Measurements from ENCODE around the gene GNAS.

Gene GNAS

GRCh38 chr20:58851969-58852458, 502 bp upstream of the GNAS start:
- CTCF ChIA-PET: no interaction called here
- POLR2A ChIA-PET: no interaction called here

DNA sequence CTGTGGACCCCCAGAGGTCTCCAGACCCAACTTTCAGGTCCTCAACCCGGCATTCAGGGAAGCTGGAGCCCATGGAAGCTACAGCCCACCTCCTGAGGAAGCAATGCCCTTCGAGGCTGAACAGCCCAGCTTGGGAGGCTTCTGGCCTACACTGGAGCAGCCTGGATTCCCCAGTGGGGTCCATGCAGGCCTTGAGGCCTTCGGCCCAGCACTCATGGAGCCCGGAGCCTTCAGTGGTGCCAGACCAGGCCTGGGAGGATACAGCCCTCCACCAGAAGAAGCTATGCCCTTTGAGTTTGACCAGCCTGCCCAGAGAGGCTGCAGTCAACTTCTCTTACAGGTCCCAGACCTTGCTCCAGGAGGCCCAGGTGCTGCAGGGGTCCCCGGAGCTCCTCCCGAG, 950 bp downstream of the GNAS start:
- DNase-seq (ENCODE audit: extremely low spot score): no peak
- TF ChIP-seq SP1 (IDR thresholded peaks at IDR 0.05) (no peak), ZNF384 (IDR thresholded peaks at IDR 0.05) (no peak), SUZ12 (IDR thresholded peaks at IDR 0.05) (no peak)
- ChIA-PET POLR2A (no interaction called here), CTCF (no interaction called here)

More at GRCh38 chr20:58851969-58852458, 502 bp upstream of the GNAS start:
- no peak for TF ChIP-seq BHLHE40 (IDR thresholded peaks at IDR 0.05; ENCODE audit: borderline replicate concordance)
- no peak for TF ChIP-seq FOXM1 (IDR thresholded peaks at IDR 0.05; ENCODE audit: borderline replicate concordance)
- no peak for TF ChIP-seq HDGF (IDR thresholded peaks at IDR 0.05; ENCODE audit: borderline replicate concordance)
- TF ChIP-seq TARDBP (IDR thresholded peaks at IDR 0.05): no peak
- no peak for TF ChIP-seq PKNOX1 (IDR thresholded peaks at IDR 0.05)
- no peak for TF ChIP-seq L3MBTL2 (conservative IDR thresholded peaks at IDR 0.05)
- TF ChIP-seq SP1 (IDR thresholded peaks at IDR 0.05): no peak
- no peak for DNase-seq (ENCODE audit: extremely low spot score)

DNA sequence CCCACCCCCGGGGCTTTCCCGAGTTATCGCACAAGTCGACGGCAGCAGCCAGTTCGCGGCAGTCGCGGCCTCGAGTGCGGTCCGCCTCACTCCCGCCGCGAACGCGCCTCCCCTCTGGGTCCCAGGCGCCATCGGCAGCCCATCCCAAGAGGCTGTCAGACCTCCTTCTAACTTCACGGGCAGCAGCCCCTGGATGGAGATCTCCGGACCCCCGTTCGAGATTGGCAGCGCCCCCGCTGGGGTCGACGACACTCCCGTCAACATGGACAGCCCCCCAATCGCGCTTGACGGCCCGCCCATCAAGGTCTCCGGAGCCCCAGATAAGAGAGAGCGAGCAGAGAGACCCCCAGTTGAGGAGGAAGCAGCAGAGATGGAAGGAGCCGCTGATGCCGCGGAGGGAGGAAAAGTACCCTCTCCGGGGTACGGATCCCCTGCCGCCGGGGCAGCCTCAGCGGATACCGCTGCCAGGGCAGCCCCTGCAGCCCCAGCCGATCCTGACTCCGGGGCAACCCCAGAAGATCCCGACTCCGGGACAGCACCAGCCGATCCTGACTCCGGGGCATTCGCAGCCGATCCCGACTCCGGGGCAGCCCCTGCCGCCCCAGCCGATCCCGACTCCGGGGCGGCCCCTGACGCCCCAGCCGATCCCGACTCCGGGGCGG, 1.6 kb downstream of the GNAS start:
- POLR2A ChIA-PET: no interaction called here
- CTCF ChIA-PET: no interaction called here
- DNase-seq (ENCODE audit: extremely low spot score): no peak

DNA sequence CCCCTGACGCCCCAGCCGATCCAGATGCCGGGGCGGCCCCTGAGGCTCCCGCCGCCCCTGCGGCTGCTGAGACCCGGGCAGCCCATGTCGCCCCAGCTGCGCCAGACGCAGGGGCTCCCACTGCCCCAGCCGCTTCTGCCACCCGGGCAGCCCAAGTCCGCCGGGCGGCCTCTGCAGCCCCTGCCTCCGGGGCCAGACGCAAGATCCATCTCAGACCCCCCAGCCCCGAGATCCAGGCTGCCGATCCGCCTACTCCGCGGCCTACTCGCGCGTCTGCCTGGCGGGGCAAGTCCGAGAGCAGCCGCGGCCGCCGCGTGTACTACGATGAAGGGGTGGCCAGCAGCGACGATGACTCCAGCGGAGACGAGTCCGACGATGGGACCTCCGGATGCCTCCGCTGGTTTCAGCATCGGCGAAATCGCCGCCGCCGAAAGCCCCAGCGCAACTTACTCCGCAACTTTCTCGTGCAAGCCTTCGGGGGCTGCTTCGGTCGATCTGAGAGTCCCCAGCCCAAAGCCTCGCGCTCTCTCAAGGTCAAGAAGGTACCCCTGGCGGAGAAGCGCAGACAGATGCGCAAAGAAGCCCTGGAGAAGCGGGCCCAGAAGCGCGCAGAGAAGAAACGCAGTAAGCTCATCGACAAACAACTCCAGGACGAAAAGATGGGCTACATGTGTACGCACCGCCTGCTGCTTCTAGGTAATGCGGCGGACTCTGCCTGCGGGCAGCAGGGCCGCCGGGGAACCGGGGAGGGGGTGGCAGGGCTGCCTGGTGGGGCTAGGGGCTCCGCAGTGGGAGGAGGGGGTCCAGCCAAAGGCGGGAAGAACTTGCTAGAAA, 2.3 kb downstream of the GNAS start:
- no peak for TF ChIP-seq CTBP1 (IDR thresholded peaks at IDR 0.05; ENCODE audit: borderline replicate concordance)
- TF ChIP-seq FOXM1 (IDR thresholded peaks at IDR 0.05; ENCODE audit: borderline replicate concordance): no peak
- TF ChIP-seq ARNT (IDR thresholded peaks at IDR 0.05): no peak
- TF ChIP-seq L3MBTL2 (conservative IDR thresholded peaks at IDR 0.05): no peak
- no peak for TF ChIP-seq TARDBP (IDR thresholded peaks at IDR 0.05)
- TF ChIP-seq LEF1 (IDR thresholded peaks at IDR 0.05; ENCODE audit: borderline replicate concordance): no peak
- TF ChIP-seq BHLHE40 (IDR thresholded peaks at IDR 0.05; ENCODE audit: borderline replicate concordance): no peak
- no peak for TF ChIP-seq FOXA1 (IDR thresholded peaks at IDR 0.05)
- no peak for TF ChIP-seq PKNOX1 (IDR thresholded peaks at IDR 0.05)
- no peak for TF ChIP-seq SP1 (IDR thresholded peaks at IDR 0.05)
- TF ChIP-seq FOXK2 (IDR thresholded peaks at IDR 0.05): no peak
- no peak for TF ChIP-seq ZNF384 (IDR thresholded peaks at IDR 0.05)
- TF ChIP-seq HDGF (IDR thresholded peaks at IDR 0.05; ENCODE audit: borderline replicate concordance): no peak
- POLR2A ChIA-PET: no interaction called here
- CTCF ChIA-PET: no interaction called here
- DNase-seq (ENCODE audit: extremely low spot score): no peak

More for the DNA sequence above, 1.6 kb downstream of the GNAS start:
- TF ChIP-seq LEF1 (IDR thresholded peaks at IDR 0.05; ENCODE audit: borderline replicate concordance) (no peak), SUZ12 (IDR thresholded peaks at IDR 0.05) (no peak), TARDBP (IDR thresholded peaks at IDR 0.05) (no peak), L3MBTL2 (conservative IDR thresholded peaks at IDR 0.05) (no peak), ELF4 (IDR thresholded peaks at IDR 0.05) (no peak), CTBP1 (IDR thresholded peaks at IDR 0.05; ENCODE audit: borderline replicate concordance) (no peak), ARNT (IDR thresholded peaks at IDR 0.05) (no peak), FOXK2 (IDR thresholded peaks at IDR 0.05) (no peak), SP1 (IDR thresholded peaks at IDR 0.05) (no peak), NFRKB (IDR thresholded peaks at IDR 0.05) (no peak), PKNOX1 (IDR thresholded peaks at IDR 0.05) (no peak), FOXM1 (IDR thresholded peaks at IDR 0.05; ENCODE audit: borderline replicate concordance) (no peak)

DNA sequence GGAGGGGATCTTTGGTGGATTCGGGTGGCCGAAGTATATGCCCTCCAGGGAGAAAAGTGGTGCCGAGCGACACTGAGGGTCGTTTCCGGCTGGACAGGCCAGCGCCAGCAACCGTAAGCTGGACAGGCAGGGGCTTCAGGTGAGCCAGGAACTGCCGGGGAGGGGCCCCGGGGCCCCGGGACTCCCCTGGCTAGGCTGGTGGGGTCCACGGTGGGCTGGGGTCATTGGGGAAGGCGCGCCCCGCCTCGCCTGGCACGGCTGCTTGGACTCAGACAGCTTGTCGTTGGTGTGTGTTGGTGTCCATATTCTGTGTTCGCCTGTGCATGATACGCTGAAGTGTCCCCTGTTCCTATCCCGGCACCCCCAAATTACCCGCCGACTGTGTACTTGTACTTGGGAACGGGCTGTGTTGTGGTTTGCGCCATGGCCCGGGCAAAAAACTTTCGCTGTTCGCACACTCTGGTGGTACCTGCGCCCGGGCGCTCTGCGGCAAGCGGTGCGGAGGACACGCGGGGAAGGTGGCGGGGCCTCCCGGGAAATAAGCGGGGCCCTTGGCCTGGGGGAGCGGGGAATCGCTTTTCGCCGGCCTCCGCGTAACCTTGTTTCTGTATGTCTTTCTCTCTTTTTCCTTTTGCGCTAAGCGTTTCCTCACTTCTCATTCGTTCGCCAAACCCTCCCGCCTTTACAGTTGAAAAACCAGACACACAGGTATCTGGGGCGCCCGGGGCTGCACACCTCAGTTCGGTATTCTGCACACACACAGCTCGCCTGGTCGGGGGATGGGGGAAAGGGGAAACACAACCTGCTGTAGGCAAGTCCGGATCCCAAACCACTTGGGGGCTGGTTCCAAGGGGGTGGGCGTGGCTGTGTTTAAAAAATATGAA, 3.2 kb downstream of the GNAS start:
- CTCF ChIA-PET: no interaction called here
- POLR2A ChIA-PET: no interaction called here
- no peak for TF ChIP-seq FOXM1 (IDR thresholded peaks at IDR 0.05; ENCODE audit: borderline replicate concordance)
- TF ChIP-seq PKNOX1 (IDR thresholded peaks at IDR 0.05): no peak
- TF ChIP-seq SP1 (IDR thresholded peaks at IDR 0.05): no peak
- DNase-seq (ENCODE audit: extremely low spot score): no peak
